Peyer's patch (tissue), 4 donors: Measurements from ENCODE around the gene RAPGEF2. TPM values are rescaled to one million over a fixed set of nuclear protein-coding genes. Genes with fewer than 3 reads are reported as not detected.

ENCODE experiments used
- DNase-seq, 3 donors: peaks; one replicate each; pipeline ENCODE4 v3.0.0-alpha.2; 2017 to 2019
- H3K27ac ChIP-seq, 4 donors: fragments of 200-600 bp; sonication (generic); one replicate each; pipeline ENCODE4 v1.5.1; 2016 to 2019
- H3K27me3 ChIP-seq, 2 donors: fragments of 200-600 bp; sonication (generic); one replicate each; pipeline ENCODE4 v1.5.1; 2019
- H3K36me3 ChIP-seq, 3 donors: fragments of 200-600 bp; sonication (generic); one replicate each; pipeline ENCODE4 v1.5.1; 2016 to 2019
- H3K4me1 ChIP-seq, 4 donors: fragments of 200-600 bp; sonication (generic); one replicate each; pipeline ENCODE4 v1.5.1; 2016 to 2019
- H3K4me3 ChIP-seq, 4 donors: fragments of 200-600 bp; sonication (generic); 1 replicate in 3 of 4; 2 replicates in 1 of 4; pipeline ENCODE4 v1.5.1; 2016 to 2019; ENCODE audit warnings: mild to moderate bottlenecking in 1 of 4
- H3K9me3 ChIP-seq, 4 donors: fragments of 200-600 bp; sonication (generic); one replicate each; pipeline ENCODE4 v1.5.1; 2016 to 2019; ENCODE audit warnings: mild to moderate bottlenecking in 1 of 4
- POLR2A ChIP-seq, 2 donors: fragments of 450-650 bp; IDR thresholded peaks; one replicate each; pipeline ENCODE4 v1.5.1; 2017; ENCODE audit warnings: antibody characterized with exemption in 2 of 2, mild to moderate bottlenecking in 2 of 2, moderate library complexity in 2 of 2
- total RNA-seq, 4 donors: library from RNA; depleted of rRNA; stranded (reverse); fragments of >200 nt; gene quantifications; one replicate each; pipeline ENCODE4 v1.1.0, GENCODE V29; 2016
- TF ChIP-seq, protein P1 (sequence below), 6 experiments: fragments of 450-650 bp in 4 of 6; fragments of 200-600 bp in 2 of 6; sonication (generic) in 1 of 6; IDR thresholded peaks; one replicate each; pipeline ENCODE4 v1.5.1; 2017 to 2019; ENCODE audit warnings: antibody characterized with exemption in 6 of 6, mild to moderate bottlenecking in 3 of 6, moderate library complexity in 1 of 6

RAPGEF2 gene
- total RNA-seq, 4 donors from 2014 or later = 30.1 to 81.7 (median 41.4) TPM

GRCh38 chr4:159173886-159174285 is 71.0 kb downstream of the RAPGEF2 start:
- Histone ChIP-seq H3K27ac (no peak overlapping the region), H3K27me3 (no peaks in the 10 kb centered on the region), H3K4me1 (peaks cover 0 to 17% (median 0%) of the 10 kb centered on the region in 4 donors), H3K4me3 (no peak overlapping the region), H3K9me3 (no peaks in the 10 kb centered on the region), H3K36me3 (no peaks in the 10 kb centered on the region)
- DNase-seq = no peak
- TF ChIP-seq, protein P1, sequence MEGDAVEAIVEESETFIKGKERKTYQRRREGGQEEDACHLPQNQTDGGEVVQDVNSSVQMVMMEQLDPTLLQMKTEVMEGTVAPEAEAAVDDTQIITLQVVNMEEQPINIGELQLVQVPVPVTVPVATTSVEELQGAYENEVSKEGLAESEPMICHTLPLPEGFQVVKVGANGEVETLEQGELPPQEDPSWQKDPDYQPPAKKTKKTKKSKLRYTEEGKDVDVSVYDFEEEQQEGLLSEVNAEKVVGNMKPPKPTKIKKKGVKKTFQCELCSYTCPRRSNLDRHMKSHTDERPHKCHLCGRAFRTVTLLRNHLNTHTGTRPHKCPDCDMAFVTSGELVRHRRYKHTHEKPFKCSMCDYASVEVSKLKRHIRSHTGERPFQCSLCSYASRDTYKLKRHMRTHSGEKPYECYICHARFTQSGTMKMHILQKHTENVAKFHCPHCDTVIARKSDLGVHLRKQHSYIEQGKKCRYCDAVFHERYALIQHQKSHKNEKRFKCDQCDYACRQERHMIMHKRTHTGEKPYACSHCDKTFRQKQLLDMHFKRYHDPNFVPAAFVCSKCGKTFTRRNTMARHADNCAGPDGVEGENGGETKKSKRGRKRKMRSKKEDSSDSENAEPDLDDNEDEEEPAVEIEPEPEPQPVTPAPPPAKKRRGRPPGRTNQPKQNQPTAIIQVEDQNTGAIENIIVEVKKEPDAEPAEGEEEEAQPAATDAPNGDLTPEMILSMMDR (IDR thresholded peaks at IDR 0.05) = no peak
- TF ChIP-seq POLR2A (IDR thresholded peaks at IDR 0.05) = no peak

DNA sequence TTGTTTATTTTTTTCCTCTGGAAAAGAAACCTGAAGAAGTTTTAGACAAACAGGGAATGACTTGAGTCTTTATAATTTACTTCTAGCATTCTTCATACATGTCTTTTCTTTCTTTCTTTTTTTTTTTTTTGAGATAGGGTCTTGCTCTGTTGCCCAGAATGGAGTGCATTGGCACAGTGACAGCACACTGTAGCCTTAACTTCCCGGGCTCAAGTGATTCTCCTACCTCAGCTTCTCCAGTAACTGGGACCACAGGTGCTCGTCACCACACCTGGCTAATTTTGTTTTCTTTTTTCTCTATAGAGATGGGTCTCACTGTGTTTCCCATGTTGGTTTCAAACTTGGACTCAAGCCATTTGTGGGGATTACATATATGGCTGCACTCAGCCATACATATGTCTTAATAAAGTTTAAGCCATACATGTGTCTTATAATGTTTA is 71.8 kb downstream of the RAPGEF2 start:
- Histone ChIP-seq H3K4me3 (no peak overlapping the region), H3K9me3 (no peaks in the 10 kb centered on the region), H3K36me3 (no peaks in the 10 kb centered on the region), H3K27me3 (no peaks in the 10 kb centered on the region), H3K4me1 (peaks cover 0 to 17% (median 0%) of the 10 kb centered on the region in 4 donors), H3K27ac (no peak overlapping the region)
- no peak for TF ChIP-seq POLR2A (IDR thresholded peaks at IDR 0.05)
- TF ChIP-seq, protein P1 (IDR thresholded peaks at IDR 0.05) = no peak
- DNase-seq = no peak

DNA sequence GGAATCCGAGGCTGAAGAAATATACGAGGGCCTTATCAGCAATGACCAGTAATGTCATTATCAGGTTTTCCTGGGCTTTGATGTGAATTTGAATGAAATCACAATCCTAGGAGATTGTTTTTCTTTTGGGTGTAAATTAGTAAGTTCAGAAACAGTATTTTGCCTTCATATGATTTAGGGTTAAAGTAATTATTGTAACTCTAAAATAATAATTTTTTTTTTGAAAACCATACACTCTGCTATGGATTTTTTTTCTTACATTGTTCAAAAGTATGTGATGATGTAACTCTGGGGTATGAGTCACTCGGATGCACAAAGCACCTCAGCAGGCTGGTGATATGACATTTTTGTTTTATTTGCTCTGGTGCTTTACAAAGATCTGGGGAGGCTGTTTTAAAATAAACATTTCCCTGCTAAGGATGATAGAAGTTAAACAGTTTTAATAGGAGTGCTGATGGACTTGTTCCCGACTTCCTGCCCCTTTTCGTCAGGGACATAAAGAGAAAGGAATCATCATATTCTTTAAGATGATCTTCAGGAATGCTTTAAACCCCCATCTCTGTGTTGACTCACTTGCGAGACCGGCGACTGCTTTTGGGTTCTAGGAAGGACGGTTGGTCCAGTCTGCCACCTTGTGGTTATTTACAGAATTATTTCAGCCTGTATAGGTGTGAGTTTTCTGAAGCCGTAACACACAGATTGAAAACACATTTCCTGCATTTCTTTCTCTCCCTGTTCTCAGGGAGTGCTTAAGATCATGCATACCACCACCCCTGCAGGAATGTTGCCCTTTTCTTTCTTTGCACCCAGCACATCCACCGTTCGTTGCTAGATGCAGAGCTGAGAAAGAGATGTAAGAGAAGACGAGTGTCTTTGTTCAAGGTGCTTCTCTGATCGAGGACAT is 72.5 kb downstream of the RAPGEF2 start:
- Histone ChIP-seq H3K4me1 (peaks cover 0 to 17% (median 0%) of the 10 kb centered on the region in 4 donors), H3K9me3 (no peaks in the 10 kb centered on the region), H3K27ac (peak overlapping the region in 1 of 4 donors; percentile 41), H3K36me3 (no peaks in the 10 kb centered on the region), H3K4me3 (no peak overlapping the region), H3K27me3 (no peaks in the 10 kb centered on the region)
- TF ChIP-seq POLR2A (IDR thresholded peaks at IDR 0.05) = no peak
- TF ChIP-seq, protein P1 (IDR thresholded peaks at IDR 0.05) = peak; percentile 68 to 89 (median 85)
- peak in 2 of 3 donors; percentile 56 to 75 for DNase-seq

DNA sequence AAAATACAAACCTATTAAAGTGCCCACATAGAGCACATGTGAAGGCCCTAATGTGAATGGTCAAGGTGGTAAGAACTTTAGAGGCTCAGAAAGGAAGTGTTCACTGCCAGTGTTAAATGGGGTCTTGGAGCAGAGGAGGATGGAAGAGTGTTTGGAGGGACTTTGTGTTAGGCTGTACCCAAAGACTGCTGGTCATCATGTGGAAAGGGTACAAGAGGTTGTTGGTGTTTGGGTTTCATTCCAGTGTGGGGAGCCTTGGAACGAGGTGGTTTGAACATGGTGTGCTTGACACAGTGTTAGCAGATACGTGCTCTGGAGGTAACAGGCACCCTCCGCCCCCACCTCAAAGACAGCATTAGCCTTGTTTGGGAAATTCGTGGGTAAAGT is 73.1 kb downstream of the RAPGEF2 start:
- DNase-seq = no peak
- TF ChIP-seq, protein P1 (IDR thresholded peaks at IDR 0.05) = no peak
- TF ChIP-seq POLR2A (IDR thresholded peaks at IDR 0.05) = no peak
- Histone ChIP-seq H3K36me3 (no peaks in the 10 kb centered on the region), H3K9me3 (no peaks in the 10 kb centered on the region), H3K4me1 (peaks cover 0 to 17% (median 0%) of the 10 kb centered on the region in 4 donors), H3K27me3 (no peaks in the 10 kb centered on the region), H3K27ac (no peak overlapping the region), H3K4me3 (no peak overlapping the region)

- no peak overlapping the region for H3K27ac ChIP-seq
- TF ChIP-seq, protein P1 (IDR thresholded peaks at IDR 0.05) = no peak
- no peak for TF ChIP-seq POLR2A (IDR thresholded peaks at IDR 0.05)
These were observed 74.6 kb downstream of the RAPGEF2 start for GRCh38 chr4:159177265-159178150.

More at GRCh38 chr4:159177265-159178150, 74.6 kb downstream of the RAPGEF2 start:
- Histone ChIP-seq H3K36me3 (no peaks in the 10 kb centered on the region), H3K9me3 (no peaks in the 10 kb centered on the region), H3K4me1 (peaks cover 0 to 17% (median 0%) of the 10 kb centered on the region in 4 donors), H3K4me3 (no peak overlapping the region), H3K27me3 (no peaks in the 10 kb centered on the region)
- DNase-seq = no peak
